Stimulated activated CD8-positive, alpha-beta memory T cell treated with anti-CD3 and anti-CD28 coated beads, Interleukin-15, amount 100 ng/mL, for 1 hour (primary cell): Measurements from ENCODE around the gene ZNF423.

Experiments used
- DNase-seq: peaks from one replicate; pipeline ENCODE4 v3.0.0-alpha.2; 2020; ENCODE audit warnings: low read depth

Gene ZNF423

DNA sequence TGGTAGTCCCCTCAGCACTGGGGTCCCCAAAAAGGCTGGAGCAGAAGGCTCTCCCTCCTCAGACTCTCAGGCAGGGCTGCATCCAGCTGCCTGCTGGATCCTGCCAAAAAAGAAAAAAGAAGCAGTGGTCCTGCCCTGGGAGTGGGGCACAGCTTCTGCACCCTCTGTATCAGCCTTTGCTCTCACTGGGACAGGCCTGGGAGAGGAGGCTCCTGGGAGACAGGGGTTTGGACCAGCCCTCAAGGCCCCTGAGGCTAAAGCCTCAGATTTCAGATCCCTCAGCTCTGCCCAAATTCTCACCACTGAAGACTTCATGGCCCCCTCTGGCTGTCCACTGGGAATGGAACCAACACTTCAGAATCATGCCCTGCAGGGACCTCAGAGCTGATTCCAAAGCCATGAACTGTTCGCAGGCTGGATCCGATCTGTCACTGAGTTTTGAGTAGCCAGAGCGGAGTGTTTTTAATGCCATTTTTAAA is 385.4 kb downstream of the ZNF423 start:
- no peak for DNase-seq

DNA sequence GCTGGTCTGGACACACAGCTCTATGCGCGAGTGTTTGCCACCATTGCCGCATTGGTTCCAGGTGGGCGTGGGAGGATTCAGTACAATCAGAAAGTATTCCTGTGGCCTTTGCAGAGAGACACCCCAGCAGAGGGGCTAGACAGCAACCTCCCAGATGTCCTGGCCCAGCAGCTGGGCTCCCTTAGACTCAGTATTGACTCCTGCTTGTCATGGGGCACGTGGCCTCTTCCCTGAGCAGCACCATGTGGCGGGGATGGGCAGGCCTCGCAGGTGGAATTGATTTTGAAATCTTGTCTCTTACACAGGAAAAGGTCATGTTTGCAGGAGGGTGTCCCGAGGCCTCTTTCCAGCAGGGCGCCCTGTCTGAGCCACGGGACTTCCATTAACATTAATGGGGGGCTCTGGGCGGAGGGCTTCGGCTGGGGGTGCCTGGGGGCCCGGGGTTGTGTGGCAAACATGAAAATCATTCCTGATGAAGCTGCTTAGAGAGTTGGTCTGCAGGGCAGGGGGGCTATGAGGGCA is 385.9 kb downstream of the ZNF423 start:
- DNase-seq = no peak

DNA sequence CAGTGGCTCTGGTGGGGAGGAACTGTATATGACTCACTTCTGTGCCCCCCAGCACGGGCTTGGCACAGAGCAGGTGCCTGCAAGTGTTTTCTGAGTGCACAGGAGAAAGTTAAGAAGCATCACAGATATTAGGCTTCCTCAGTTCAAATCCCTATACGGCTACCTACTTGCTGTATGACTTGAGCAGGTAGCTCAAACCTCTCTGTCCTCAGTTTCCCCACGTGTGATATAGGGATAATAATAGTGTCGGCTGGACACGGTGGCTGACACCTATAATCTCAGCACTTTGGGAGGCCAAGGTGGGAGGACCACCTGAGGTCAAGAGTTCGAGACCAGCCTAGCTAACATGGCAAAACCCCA is 386.6 kb downstream of the ZNF423 start:
- no peak for DNase-seq

GRCh38 chr16:49468611-49469310 is 387.2 kb downstream of the ZNF423 start:
- DNase-seq = no peak

GRCh38 chr16:49467540-49468372 is 388.2 kb downstream of the ZNF423 start:
- no peak for DNase-seq

DNA sequence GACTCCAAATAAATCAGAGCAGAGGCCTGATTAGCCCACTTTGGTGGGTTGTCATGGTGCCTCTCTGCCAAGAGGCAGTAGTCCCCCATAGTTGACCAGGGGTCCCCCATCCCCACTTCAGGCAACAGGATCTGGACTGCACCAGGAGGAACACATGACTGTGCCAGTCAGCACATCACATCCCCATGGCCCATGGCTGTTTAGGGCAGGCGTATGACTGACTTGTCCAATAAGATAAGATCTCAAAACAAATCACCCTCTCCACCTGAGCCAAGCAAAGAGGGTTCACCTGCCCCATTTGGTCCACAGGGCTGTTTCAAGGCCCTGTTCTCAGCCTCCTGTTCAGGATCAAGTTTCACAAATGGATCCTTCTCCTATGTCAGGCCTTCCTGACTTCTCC is 389.0 kb downstream of the ZNF423 start:
- no peak for DNase-seq

DNA sequence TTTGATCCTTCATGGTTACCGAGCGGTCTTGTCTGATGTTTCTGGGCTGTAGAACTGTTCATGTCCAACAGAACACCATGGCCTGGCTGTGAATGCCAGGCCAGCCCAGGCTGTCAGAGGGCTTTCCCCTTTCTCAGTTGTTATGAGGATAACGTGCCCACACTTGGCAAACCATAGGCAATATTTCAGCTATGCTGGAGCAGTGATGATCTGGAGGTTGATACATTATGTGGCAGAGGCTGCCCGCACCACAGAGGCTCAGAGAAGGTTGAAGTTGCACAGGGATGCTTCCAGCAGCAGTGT is 389.4 kb downstream of the ZNF423 start:
- DNase-seq = no peak

GRCh38 chr16:49465661-49466528 is 390.0 kb downstream of the ZNF423 start:
- DNase-seq = no peak

DNA sequence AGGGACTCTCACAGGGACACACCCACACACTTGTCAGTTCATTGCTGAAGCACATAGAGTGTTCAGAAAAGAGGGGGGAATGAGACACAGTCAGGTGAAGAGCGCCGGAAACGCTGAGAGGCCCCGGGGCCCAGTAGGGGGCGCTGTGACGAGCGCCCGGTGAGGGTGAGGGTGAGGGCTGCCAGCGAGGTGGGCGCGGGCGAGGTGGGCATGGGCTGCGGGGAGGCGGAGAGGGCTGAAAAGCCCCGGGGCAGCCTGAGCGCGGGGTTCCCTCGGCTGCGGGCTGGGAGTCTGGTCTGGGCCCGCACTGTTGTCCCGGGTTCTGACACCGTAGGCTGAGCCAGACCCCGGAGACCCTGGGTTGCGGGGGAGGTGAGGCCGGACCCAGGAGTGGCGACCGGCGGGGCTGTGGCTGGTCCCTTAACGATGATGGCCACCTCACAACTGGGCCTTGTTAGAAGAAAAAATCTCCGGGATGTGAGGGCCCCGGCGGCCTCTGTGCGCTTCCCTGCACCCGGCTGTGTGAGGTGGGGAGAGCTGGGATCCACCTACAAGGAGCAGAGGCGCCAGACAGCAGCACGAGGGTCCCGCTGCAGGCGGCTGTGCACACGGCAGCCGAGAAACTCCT is 390.9 kb downstream of the ZNF423 start:
- no peak for DNase-seq

DNA sequence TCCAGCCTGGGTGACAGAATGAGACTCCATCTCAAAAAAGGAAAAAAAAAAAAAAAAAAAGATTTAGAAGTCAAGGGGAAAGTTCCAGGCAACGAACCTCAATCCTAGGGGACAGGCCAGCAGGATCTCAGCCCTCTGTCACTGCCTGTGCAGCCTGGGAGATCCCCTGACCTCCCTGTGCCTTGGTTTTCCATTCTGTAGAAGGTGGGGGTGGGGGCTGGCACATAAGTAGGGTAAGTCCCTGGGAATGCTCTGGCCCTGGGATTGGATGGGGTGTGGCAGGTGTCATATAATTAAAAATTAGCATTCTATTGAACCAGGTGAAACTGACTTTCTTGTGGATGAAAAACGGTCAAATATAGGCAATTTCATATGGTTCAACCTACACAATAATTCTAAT is 391.8 kb downstream of the ZNF423 start:
- DNase-seq = no peak

- DNase-seq = peak; percentile 43
These were observed 392.4 kb downstream of the ZNF423 start for GRCh38 chr16:49463529-49463928.

DNA sequence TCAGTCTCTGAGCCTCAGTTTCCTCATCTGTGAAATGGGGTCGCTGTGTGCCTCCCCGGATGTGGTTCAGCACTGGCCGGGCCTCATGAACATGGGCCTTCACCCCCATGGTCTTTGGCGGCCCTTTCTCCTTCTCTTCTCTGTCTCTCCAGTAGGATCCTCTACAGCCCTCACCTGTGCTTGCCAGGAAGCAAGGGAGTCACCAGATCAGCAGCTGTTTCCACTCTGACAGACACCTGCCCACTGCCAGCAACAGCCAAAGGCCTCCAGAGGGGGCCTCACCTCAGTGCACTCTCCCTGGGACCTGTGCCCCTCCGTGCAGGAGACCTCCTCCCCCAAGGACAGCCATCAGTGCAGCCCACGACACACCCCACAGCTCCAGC is 392.9 kb downstream of the ZNF423 start:
- no peak for DNase-seq

GRCh38 chr16:49462362-49462988 is 393.4 kb downstream of the ZNF423 start:
- DNase-seq = no peak

DNA sequence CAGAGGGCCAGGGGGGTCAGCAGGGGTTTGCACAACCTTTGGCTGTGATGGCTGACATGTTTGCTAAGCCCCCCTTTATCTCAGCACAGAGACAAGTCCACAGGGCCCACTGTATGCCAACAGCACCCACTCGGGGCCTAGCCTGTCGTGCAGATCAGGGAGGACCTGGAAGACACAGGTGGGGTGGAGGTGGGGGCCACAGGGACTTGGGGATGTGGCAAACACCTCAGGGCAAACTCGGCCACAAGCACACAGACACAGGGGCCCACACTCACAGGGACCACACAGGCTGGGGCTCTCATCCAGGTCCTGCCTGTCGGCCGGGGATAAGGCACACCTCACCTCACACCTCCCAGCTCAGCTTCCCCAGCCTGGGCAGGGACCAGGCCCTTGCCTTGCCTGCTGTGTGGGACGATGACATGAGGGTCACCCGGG is 394.4 kb downstream of the ZNF423 start:
- no peak for DNase-seq

- no peak for DNase-seq
These were observed 395.0 kb downstream of the ZNF423 start for GRCh38 chr16:49460786-49461470.

DNA sequence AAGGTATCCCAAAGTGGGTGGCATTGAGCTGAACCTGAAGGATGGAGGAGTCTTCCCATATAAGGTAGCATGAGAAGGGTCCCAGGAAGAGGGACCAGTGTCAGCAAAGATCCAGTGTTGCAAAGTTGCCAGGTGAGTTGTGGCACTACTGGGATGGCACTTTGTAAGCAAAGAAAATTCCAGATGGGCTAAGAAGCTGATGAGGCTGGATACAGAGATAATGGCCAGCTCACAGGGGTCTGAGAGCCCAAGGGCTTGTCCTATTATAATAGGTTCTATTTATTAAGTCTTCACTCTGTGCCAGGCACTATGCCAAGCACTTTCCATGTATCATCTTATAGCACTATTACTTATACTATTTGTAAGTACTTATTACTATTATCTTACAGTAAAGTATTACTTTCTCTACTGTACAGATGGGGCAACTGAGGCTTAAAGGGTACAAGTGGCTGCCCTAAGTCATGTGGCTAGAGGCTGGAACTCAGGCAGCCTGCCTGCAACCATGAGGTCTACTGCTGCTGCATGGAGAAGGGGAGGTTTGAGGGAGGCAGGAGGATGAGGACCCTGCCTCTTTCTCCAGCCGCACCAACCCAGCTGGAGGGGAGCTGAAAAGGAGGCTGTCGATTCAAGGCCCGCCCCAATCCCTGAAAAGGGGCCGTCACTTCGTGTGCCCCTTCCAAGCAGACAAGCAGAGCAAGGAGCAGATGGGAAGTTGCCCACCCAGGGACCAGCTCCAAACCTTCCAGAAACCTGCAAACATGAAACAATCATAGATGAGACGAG is 395.8 kb downstream of the ZNF423 start:
- no peak for DNase-seq

DNA sequence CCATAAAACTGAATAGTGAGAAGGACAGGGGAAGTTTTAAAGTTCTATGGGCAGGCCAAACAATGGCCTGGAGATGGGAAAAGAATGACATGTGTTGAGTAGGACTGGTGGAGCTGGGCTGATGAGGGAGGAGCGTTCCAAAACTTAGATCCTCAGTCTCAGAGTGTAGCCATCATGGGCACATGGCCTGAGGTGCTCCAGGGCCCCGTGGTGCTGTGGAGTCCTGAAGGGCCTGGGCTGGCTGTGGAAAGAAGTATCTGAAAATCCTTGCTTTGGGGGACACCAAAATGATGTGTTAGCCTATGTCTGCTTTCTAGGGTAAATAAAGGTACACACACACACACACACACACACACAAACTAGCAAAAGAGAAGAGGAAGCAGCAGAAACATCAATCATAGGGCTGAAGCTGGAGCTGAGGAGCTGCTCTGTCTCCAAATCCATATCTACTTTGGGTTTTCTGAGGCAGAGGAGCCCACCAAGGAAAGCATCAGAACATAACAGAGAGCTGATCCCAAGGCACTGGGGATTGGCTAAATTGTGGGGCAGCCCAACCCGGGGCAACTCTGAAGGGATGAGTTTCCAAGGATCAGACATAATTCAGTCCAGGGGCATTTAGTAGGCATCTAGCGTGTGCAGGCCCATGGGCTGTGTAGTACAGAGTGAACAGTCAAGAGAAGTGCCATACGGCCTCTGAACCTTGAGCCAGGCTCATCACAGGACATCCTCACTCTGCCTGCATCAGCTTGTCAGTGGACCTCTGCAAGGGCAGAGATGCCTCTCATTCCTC is 397.1 kb downstream of the ZNF423 start:
- no peak for DNase-seq

DNA sequence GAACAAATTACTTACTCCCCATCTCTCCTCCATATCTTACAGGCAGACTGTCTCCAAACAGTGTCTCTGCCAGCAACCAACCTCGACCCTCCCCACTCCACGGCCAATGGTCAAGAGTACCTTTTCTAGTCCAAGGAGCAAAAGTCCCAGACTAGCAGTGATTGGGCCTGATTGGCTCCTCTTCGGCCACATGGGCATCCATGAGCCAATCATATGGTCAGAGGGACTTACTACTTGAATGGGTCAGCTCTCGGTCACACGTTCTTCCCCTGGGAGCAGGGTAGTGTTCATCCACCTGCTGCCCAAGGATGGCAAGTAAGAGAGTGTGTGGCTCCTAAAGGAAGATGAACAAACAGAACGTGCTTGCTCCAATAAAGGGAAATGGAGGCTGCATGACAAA is 397.7 kb downstream of the ZNF423 start:
- no peak for DNase-seq

GRCh38 chr16:49457196-49457595 is 398.7 kb downstream of the ZNF423 start:
- no peak for DNase-seq
